UCSD-AML1 (cell line): ENCODE measurements around the gene MDC1.
A peak's percentile ranks its signal among the peaks of the same experiment; 100 is the strongest.

ENCODE experiments used
- DNase-seq: peaks from one replicate; lab custom pipeline; 2025; ENCODE audit not compliant: unreplicated experiment; lab: John Stamatoyannopoulos, UW

MDC1 gene

DNA sequence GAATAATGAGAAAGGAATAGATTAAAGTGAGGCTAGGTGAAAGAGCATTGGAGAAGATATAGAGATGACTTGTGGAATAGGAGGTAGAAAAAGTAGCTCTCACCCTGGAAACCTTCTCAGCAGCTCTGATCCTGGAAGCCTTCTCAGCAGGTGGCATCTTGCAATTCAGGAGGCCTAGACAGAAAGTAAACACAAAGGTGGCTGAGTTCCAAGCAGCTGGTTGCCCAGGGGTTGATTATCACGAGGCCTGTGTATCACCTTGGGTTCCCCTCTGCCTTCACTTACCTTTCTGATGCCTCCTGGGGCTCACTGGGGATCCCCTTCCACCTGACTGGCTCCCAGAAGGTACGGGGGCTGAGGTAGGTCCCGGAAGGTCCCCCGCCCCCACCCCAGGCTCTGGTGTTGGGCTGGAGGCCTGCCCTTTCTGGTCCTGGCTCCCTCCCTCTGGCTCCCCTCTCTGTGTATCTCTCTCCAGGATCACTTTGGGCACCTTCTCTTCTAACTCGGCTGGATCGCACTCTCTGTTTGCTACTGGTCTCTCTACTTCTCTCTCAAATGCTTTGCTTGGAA is 9.7 kb downstream of the MDC1 start:
- DNase-seq = no peak

DNA sequence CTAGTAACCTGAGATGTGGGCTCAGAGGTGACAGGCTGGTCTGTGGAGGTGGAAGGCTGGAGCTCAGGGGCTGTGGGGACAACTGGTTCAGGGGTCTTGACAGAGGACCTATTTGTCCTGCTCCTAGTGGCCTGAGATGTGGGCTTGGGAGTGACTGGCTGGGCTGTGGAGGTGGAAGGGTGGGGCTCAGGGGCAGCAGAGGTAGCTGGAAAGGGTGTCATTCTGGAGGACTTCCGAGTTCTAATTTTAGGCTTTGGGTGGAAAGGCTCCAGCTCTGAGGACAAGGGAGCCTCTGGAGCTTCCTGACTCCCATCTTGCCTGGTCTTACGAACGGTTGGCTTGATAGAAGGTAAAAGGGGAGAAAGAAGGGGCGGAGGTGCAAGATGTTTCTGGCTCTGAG is 11.5 kb downstream of the MDC1 start:
- DNase-seq = no peak

DNA sequence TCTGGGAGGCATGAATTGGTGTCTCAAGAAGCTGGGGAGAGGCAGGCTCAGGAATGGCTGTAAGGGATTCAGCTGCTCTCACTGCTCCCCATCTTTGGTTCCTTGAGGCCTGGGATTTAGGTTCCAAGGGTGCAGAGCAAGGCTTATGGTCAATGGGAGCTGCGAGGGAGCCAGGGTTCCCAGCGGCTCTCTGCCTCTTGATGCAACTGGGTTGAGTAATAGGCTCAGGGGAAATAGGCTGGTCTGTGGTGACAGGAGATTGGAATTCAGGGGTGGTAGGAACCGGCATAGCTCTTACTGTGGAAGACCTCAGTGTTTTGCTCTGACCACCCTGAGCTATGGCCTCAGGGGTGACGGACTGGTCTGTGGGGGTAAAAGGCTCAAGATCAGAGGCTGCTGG is 13.3 kb downstream of the MDC1 start:
- no peak for DNase-seq

DNA sequence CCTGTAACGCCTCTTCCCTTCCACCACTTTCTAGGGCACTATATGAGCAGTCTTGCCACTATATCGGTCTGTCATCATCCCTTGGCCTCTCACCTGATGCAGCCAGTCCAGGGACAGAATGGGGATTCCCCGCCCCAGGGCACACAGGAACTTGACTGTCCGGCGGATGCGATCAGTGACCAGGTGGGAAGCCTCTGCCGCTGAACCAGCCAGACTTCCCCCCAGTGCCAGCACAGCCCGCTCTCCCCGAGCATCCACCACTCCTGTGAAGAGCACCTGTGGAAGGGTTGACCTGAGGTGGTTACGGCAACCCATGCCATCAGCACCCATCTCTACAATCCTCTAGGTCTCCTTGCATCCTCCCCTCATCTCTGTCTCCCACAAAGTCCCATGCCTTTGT is 14.1 kb downstream of the MDC1 start:
- DNase-seq = no peak

DNA sequence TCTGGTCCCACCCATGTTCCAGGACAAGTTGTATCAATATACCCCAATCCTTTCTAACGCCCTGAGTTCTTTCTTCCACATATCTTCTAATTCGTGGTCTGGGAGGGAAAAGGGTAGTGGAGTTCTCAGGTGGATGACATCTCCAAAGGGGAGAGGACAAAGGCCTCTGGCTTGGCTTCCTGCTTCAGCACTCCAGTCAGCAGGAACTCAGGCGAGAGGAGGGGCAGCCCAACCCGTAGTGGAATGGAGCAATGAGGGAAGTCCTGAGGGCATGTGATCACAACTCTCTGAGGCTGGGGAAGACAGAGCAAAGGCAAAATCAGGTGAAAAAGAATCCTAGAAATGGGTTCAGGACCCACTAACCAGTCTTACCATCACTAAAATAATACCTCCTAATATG is 16.7 kb downstream of the MDC1 start:
- no peak for DNase-seq

DNA sequence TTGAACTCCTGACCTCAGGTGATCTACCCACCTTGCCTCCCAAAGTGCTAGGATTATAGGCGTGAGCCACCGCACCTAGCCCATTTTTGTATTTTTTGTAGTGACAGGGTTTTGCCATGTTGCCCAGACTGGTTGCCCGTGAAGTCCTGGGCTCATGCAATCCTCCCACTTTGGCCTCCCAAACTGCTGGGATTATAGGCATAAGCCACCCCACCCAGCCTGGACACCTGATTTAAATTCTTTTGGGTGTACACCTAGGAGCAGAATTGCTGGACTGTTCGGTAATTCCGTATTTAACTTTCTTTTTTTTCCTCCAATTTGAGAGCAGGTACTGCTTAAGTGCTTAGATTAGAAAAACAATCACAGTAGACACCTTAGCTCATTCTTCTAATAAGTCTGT is 20.6 kb downstream of the MDC1 start:
- no peak for DNase-seq

DNA sequence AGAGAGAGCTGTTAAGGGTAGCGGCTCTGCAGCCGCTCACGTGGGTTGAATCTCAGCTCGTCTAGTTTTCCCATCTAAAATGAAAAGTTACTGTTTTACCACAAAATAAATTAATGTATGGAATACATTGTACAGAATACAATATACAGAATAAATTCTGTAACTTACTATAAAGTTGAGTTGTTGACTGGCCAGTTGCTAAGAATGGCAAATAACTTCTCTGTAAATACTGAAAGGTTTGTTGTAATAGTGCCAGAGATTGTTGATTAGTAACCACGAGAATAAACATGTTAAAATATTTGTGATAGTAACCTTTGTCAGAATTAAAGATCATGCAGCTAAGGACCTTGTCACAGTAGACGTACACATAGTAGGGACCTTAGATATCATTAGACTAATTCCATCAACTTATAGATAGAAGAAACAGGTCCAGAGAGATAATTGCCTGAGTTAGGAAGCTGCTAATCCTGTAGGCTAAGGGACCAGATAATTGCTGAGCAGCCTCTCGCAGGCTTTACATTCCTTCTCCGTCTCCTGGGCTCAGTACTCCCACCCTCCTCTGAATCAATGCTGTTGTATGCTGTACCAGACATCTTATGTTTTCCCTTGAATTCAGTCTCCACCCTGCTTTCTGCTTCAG is 25.8 kb downstream of the MDC1 start:
- DNase-seq = no peak

DNA sequence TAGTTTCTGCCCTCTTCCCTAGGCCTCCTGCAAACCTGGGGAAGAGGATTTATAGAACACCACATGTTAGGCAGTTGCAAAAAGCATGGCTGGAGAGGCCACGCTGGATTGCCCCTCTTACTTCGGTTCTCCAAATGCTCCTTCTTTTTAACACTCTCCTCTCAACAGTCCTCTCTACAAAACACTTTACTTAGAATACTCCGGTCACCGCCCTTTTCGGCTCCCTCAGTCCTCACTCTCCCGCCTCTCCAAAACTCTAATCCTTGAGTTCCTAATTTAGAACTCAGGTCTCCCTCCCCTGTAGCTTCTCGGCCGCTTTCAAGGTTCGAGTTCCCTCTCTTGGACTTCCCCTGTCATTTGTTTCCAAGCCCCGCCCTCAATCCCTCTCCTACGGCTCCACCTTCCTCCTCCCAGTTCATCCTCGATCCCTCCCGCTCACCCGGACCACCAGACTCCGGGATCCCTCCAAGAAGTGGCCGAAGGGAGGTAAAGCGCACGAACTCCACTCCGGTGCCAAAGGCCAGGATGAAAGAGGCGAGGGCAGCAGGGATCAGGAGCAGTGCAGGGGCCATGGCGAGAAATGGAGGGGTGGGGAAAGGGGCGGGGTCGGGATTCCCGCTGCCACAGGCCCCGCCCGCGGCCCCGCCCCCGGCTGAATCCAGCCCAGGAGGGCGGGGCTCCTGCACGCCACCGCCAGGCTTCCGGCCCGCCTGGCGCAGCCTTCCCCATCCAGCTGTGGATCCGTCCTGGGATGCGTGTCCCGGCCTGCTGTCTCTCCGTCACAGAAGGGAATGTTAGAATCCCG is 26.5 kb downstream of the MDC1 start, which contains the start of gene NRM:
NRM (minus strand) TSS at position 582 of the 805 bp plus-strand sequence; CDS start at position 572, 10 bp downstream.
- peak; percentile 88 for DNase-seq

DNA sequence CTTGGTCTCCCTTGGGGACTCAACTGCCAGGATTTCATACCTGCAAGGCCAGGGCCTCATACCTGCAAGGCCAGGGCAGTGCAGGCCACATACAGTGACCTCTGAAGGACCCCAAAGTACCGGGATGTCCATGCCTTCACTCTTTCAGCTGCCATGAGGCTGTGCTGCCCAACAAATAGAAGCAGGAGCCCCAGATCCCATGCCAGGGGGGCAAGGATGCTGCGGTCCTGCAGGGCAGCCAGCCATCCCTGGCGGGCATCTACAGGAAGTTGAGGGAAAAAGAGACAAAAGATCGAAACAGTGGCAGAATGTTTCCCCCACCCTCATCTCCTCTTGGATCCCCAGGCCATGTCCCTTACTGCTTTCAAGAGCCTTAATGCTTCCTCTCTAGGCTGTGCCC is 27.1 kb downstream of the MDC1 start:
- no peak for DNase-seq

DNA sequence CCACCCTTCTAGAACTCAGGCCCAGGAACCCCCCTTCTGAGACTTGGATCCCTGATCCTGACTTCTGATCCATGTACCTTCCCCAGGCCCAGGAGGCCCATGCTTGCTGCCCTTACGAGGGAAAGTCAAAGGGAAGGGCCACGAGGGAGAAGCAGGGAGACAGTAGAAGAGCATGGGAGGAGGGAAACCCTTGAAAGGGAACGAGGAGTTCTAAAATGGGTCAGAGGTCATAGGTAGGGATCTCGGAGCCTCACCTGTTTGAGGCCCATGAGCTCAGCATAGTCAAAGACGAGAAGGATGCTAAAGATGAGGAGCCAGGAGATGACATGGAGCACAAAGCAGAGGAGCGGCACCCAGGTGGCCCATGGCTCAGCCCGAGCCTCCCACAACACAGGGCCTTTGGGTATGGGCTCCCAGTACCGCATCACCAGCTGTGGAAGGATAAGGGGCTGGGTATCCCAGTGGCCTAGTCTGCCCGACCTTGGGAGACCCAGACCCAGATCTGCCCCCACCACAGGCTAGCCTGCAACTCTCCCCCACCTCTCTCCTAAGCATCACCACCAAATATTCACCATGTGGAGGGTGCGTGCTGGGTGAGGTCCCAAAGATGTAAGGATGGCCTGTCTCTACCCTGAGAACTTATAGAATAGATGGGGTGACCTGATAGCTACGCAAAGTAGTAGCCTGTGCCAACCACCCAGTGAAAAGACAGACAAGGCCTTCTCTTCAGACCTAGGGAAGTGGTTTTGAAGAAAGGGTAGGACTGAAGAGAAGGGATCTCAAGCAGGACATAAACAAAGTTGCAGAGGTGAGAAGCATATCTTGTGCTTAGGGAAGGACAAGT is 27.8 kb downstream of the MDC1 start:
- DNase-seq = no peak

DNA sequence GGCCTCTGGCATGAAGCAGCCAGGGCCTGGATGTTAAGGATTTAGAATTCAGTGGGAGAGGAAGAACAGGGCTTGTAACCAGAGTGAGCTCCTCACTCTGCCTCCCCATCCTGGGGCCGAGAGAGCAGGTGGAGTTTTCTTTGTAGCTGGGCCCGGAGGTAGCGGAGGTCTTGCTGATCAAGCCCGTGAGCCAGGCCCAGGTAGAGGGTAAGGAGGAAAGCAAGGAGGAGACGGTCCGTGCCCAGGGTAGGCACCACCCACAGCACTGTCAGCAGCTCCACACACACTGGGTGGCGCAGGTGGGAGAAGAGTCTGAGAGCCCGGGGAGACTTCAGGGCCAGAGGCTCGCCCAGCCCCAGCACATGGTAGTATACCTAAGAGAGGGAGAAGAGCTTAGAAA is 28.5 kb downstream of the MDC1 start:
- DNase-seq = no peak

DNA sequence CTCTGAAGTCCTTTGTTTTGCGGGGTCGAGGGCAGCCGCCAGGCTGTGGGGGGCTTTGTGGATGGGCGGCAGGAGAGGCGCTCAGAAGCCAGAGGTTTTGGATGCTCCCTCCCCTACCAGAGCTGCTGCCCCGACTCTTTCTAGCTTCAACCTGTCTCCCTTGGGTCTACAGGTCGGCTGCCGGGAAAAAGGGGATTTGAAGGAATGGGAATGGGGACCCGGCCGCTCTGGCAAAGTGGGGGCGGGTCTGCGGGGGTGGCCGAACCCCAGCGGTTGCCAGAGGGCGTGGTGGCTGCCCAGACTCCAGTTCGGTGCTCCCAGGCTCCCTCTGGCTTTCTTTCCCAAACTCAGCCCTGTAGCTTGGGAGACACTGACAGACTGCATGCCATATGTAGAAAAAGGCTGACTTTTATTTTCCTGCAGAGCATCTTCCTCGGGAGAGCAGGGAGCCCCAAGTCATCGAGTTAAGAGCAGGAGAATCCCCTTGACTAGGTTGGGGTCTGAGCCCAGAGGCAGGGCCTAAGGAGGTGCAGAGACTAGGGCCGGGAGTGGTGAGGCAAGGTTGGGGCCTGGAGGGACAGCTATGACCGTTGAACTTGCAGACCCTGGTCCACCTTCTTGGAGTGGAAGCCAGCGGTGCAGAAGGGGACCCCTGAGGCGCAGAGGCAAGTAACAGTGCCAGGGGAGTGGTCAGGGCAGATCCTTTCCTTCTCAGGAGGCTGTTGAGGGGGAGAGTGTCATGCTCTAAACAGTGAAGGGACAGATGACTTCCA is 29.2 kb downstream of the MDC1 start:
- no peak for DNase-seq

DNA sequence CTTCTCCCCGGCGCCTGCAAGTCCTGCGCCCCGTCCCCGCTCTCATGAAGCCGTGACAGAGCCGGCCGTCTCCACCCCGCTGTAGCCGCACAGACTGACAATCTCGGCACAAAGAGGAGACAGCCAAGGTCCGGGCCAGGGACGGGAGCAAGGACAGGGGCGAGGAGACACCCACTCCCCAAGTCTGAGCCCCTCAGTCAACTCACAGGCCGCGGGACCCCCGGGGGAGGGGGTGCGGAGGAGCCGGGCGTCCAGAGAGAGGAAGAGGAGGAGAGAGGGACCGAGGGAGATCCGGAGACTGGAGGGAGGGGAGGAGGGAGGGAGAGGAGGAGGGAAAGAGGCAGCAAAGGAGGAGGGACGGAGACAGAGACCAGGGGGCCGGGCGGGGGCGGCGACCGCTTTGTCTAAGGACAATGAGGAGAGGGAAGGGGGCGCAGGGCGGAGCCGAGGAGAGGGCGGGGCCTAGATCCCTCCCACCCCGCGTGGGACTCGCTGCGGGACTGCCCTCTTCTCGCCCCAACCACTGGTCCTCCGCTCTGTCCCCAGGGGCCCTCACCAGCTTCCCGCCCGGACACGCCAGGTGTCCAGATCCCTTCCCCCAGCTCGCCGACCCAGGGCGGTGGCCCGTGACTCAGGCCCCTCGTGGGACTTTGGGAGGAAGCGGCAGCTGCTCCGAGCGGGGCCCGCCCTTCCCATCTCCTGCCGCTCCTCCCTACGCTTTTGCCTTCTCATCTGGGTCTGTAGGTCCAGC is 30.0 kb downstream of the MDC1 start:
- peak; percentile 92 for DNase-seq

DNA sequence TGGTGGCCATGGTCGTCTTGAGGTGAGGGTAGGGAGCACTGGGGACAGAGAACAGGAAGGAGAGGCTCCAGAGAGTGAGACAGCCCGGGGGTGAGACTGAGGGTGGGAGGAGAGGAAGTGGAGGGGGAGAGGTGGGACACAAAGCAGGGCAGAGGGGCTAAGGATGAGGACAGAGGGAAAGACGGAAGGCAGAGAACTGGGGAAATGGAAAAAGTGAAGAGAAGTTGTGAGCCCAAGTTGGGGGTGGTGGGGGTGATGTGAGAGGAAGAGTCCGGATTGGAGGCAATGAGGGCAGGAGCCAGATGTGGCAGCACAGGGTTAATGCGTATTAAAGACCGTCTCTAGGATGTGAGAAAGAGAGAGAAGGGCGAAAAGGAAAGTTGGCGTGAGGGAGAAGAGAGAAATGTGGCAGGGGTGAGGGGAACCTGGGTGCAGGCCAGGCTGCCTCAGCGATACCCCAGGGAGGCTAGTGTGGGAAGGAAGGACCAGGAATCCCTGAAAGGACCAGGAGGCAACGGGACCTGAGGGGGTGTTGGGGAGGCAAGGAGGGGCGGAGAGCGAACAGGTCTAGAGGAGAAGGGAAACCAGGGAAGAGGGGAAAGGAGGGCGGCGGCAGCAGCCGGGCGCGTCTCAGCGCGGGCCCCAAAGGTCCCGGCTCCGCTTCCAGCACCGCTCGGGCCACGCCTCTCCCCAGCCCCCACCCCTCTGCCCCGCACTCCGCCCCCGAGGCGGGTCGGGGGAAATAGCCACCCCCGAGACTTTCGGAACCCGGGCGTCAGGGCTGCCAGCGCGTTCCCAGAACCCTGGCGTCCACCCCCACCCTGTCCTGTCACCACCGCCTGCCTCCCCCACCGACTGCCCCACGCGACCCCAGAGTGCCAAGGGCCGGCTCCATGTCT is 30.8 kb downstream of the MDC1 start, which contains the start of gene PPP1R18:
PPP1R18 (minus strand) TSS at position 637 of the 899 bp plus-strand sequence; CDS start at position 10, 627 bp downstream.
- peak; percentile 73 for DNase-seq

DNA sequence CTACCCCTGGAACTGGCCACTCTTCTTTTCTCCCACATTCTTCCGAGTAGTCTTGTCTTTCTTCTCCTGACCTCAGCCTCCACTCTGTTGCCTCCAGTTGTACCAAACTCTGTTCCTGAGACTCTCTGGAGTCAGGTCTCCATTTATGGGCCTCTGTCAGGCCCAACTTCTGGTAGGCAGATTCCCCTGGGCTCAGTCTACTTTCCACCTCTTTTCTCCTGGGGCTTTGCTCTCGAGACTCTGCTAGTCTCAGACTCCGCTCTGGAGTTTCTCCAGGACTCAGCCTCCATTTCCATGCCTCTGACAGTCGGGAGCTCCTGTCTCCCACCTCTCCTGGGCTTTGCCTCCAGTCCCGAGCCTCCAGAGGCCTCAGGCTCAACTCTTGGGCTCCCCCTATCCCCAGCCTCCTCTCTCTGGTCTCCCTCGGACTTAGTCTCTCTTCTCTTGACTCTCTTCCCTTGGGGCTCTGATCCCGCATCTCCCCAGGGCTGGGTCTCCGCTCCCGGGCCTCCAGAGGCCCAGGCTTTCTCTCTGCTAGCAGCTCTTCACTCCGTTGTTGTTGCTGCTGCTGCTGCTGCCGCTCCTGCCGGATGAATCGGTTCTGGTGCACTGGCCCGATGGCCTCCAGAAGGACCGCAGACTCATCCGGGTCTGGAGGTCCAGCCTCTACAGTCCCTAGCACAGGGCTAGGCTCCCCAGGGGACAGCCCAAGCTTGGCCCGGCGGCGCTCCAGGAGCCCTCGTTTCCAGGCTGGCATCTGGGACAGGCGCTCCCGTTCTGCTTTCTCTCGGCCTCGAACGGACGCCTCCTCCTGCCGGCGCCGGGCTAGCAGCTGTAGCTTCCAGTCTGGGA is 31.7 kb downstream of the MDC1 start:
- DNase-seq = peak; percentile 54

DNA sequence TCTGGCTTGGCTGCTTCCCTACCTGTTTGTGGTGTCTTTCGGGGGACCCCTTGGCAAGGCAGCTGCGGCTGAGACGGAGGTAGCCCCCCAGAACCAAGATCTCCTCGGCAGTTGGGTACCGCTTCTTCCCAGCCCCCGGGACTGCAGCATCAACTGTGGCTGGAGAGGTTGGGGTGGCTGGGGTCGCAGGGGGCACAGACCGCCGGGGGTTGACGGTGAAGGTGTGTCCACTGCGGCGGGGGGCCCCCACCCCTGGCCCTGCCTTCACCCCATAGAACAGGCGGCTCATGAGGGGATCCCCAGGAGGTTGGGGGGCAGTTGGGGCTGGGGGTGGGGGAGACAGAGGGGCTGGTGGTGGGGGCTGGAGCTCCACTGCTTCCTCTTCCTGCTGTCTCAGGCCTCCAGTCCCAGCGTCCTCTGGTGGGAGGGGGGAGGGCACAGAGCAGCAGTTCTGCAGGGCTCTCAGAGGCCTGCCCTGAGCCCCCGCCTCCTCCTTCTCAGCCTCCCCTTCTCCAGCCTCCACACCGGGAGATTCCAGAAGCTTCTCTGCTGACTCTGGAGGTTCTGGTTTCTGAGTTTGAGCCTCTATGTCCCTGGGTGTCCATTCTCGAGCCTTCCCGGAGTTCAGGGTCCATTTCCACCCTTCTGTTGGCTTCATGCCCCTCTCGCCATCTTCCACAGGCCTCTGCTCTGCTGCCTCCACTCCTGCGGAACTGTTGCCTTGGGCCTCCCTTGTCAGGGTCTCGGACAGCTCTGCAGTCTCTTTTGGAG is 32.5 kb downstream of the MDC1 start:
- peak; percentile 79 for DNase-seq

DNA sequence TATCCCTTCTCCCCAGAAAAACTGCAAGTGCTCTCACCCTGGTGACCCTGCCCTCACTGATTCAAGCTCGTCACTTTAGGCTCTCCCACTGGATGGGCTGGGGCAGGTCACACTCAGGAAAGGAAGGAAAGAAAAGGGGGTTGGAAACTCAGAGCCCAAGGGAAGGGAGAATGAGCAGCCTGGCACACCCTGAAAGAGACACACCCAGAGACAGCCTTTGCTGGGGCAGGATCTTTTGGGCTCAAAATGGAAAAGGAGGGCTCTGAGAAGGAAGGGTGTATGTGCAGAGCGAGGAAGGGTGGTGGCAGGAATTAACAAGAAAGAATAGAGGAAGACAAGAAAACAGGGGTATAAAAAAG is 33.1 kb downstream of the MDC1 start:
- peak; percentile 49 for DNase-seq
